Measurements from ENCODE around the gene C10orf71.

C10orf71 gene

GRCh38 chr10:49322371-49323170, 23.6 kb downstream of the C10orf71 start:
- no peak for DNase-seq (ENCODE audit: low spot score)
- TF ChIP-seq CTCF (IDR thresholded peaks at IDR 0.05; ENCODE audit: extremely low read depth, missing control alignments): no peak

GRCh38 chr10:49323171-49323895, 24.4 kb downstream of the C10orf71 start:
- no peak for DNase-seq (ENCODE audit: low spot score)
- no peak for TF ChIP-seq CTCF (IDR thresholded peaks at IDR 0.05; ENCODE audit: extremely low read depth, missing control alignments)

GRCh38 chr10:49323896-49324270, 24.9 kb downstream of the C10orf71 start:
- no peak for TF ChIP-seq CTCF (IDR thresholded peaks at IDR 0.05; ENCODE audit: extremely low read depth, missing control alignments)
- DNase-seq (ENCODE audit: low spot score): no peak

- no peak for DNase-seq (ENCODE audit: low spot score)
- no peak for TF ChIP-seq CTCF (IDR thresholded peaks at IDR 0.05; ENCODE audit: extremely low read depth, missing control alignments)
These were observed 25.7 kb downstream of the C10orf71 start for GRCh38 chr10:49324711-49325110.

- DNase-seq (ENCODE audit: low spot score): no peak
- no peak for TF ChIP-seq CTCF (IDR thresholded peaks at IDR 0.05; ENCODE audit: extremely low read depth, missing control alignments)
These were observed 26.4 kb downstream of the C10orf71 start for GRCh38 chr10:49325131-49325915.

- TF ChIP-seq CTCF (IDR thresholded peaks at IDR 0.05; ENCODE audit: extremely low read depth, missing control alignments): no peak
- no peak for DNase-seq (ENCODE audit: low spot score)
These were observed 27.2 kb downstream of the C10orf71 start for GRCh38 chr10:49325916-49326783.
